GM12873 (cell line): Measurements from ENCODE around the gene MBD3L5.
"Not testable (repeated sequence)": the region's sequence is repeated elsewhere in the genome, so short reads cannot be mapped to it uniquely, and the experiment has no call there.

Source experiments
- CTCF ChIP-seq: IDR thresholded peaks from 2 replicates; pipeline ENCODE4 v1.5.1; 2012; ENCODE audit warnings: low read depth, mild to moderate bottlenecking, moderate library complexity, low read length, control low read depth; ENCODE audit not compliant: insufficient read depth; ENCODE audit errors: missing control alignments

Gene MBD3L5

GRCh38 chr19:7030278-7030677 lies at the start of gene MBD3L5:
TSS of gene MBD3L5 (plus strand) at chr19:7030578. CDS start at chr19:7030612, 34 bp downstream.
- TF ChIP-seq CTCF, result not testable (repeated sequence)

GRCh38 chr19:6983448-6983847 lies 46.9 kb upstream of the MBD3L5 start:
- TF ChIP-seq CTCF, result no peak

GRCh38 chr19:6987850-6988249 lies 42.5 kb upstream of the MBD3L5 start:
- no peak for TF ChIP-seq CTCF

GRCh38 chr19:6988257-6988656 lies 42.1 kb upstream of the MBD3L5 start:
- no peak for TF ChIP-seq CTCF

- no peak for TF ChIP-seq CTCF
These were observed 35.3 kb upstream of the MBD3L5 start for GRCh38 chr19:6995054-6995453.

GRCh38 chr19:6996810-6997209 lies 33.6 kb upstream of the MBD3L5 start:
- TF ChIP-seq CTCF, result no peak

- no peak for TF ChIP-seq CTCF
These were observed 32.5 kb upstream of the MBD3L5 start for GRCh38 chr19:6997679-6998445.
